GM18498 (cell line): Measurements from ENCODE around the gene NIPA2.

Source experiments
- ATAC-seq: cut with Tn5 transposase; IDR thresholded peaks from one replicate; pipeline ENCODE4 v1.9.1; 2021; ENCODE audit warnings: mild to moderate bottlenecking, moderate library complexity; ENCODE audit not compliant: unreplicated experiment

NIPA2 gene

GRCh38 chr15:22895465-22896190, 57.2 kb downstream of the NIPA2 start:
- ATAC-seq, result peak; percentile 63

DNA sequence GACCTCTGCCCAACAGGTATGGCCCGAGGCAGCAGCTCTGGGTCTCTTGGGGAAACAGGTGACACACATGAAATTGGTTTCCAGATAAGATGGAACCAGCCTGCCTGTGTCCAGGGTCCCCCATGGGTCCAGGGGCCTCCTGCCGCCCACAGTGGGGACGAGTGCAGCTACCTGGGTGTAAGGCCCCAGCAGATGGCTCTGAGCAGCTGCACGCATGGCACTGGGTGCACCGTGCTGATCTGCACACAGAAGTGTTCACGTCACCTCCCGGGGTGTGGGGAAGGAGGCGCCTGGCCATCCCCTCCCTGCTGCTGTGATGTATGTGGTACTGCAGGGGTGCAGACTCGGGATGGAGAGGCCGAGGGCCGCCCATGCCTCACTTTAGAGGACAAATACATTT, 63.6 kb downstream of the NIPA2 start:
- ATAC-seq, result no peak

GRCh38 chr15:22902578-22902977, 64.1 kb downstream of the NIPA2 start:
- ATAC-seq, result no peak

- no peak for ATAC-seq
Measured at GRCh38 chr15:22902981-22903380, 64.5 kb downstream of the NIPA2 start.

- no peak for ATAC-seq
Measured at GRCh38 chr15:22903427-22903826, 65.0 kb downstream of the NIPA2 start.

- no peak for ATAC-seq
Measured at GRCh38 chr15:22903961-22904534, 65.6 kb downstream of the NIPA2 start.

DNA sequence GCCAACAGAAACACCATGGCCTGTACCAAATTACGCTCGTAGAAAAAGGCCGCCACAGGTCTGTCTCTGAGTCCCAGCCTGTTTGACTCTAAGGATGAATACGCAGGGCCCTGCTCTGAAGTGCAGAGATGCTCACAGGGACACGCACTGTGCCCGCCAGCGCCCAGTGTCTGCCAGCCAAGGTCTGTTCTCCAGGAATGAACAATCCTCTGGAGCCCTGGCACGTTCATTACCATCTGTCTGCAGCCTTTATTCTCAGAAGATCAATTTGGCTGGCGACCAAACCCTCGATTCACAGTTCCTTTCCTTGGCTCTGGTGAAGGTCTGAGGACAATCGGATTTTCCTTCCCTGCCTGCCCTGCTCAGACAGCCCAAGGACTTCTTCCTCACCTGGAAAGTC, 66.3 kb downstream of the NIPA2 start:
- no peak for ATAC-seq

GRCh38 chr15:22907161-22907950, 68.9 kb downstream of the NIPA2 start:
- no peak for ATAC-seq

DNA sequence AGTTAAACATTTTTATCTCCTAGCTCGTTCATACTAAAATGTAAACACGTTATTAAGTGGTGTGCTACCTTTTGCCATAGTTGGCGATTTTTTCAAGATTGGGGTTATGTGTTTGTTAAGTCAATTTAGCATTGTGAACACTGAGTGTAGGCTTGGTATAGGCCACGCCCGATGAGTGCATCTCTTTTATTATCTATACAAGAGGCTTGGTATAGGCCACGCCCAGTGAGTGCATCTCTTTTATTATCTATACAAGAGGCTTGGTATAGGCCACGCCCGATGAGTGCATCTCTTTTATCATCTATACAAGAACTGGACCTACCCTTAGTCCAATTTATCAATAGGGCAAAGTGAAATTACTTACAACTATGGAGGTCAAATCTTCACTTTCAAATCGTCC, 70.4 kb downstream of the NIPA2 start:
- ATAC-seq, result no peak

- ATAC-seq, result no peak
Measured at GRCh38 chr15:22911306-22911705, 72.8 kb downstream of the NIPA2 start.

- ATAC-seq, result no peak
Measured at GRCh38 chr15:22912256-22912655, 73.8 kb downstream of the NIPA2 start.

GRCh38 chr15:22913646-22914380, 75.3 kb downstream of the NIPA2 start:
- ATAC-seq, result no peak

GRCh38 chr15:22915866-22916515, 77.5 kb downstream of the NIPA2 start:
- ATAC-seq, result no peak

DNA sequence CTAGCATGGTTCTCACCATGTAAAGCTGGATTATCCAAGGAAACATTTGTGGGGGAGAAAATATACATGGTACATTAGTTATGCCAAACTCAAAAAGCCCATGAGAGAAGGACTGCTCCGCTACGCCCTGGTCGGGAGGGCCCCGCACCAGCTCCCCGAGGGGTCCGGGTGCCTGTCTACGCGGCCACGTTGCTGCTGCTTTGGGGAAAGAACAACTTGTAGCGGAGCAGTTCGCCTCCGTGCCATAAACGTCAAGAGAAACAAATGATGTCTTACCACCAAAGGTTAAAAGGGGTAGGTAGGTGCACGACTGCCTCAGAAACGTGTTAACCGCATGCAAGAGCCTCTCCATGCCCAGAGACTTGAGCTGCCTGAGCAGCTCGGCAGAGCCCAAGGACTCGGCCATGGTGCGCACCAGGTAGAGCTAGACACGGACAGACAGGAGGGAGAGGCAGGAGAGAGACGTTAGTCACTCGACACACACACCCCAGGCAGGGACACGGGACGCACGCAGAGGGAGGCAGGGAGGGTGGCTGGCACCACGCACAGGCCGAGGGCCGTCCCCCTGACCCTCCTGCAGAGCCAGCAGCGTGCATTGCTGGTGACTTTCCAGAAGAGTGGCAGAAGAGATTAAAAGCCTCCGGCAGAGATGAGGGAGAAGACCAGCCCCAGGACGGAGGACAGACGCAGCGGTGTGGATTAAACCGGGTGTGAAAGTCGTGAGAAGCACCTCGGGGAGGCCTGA, 78.3 kb downstream of the NIPA2 start:
- no peak for ATAC-seq

DNA sequence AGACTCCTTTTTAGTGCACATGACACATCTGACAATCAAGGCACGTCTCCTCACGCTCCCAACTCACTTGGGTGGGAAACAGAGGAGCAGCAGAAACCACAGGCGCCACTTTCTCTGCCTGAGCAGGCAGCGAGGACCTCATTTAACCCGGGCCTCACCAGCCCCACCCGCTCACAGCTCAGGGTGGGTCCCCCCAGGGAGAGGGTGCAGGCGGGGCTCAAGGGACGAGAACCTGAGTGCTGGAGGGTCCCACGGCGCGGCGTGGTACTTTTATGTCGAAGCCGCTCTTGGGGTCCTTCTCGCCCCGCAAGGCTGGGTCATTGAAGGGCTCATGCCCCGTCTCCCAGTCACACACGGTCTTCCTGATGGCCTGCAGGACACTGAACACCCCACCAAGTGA, 79.1 kb downstream of the NIPA2 start:
- no peak for ATAC-seq
